ENCODE measurements around the gene MIA2.

Gene MIA2

GRCh38 chr14:39419272-39419671 lies 185.6 kb downstream of the MIA2 start:
- no peak for DNase-seq (ENCODE audit: low read depth)
- TF ChIP-seq, protein P1, sequence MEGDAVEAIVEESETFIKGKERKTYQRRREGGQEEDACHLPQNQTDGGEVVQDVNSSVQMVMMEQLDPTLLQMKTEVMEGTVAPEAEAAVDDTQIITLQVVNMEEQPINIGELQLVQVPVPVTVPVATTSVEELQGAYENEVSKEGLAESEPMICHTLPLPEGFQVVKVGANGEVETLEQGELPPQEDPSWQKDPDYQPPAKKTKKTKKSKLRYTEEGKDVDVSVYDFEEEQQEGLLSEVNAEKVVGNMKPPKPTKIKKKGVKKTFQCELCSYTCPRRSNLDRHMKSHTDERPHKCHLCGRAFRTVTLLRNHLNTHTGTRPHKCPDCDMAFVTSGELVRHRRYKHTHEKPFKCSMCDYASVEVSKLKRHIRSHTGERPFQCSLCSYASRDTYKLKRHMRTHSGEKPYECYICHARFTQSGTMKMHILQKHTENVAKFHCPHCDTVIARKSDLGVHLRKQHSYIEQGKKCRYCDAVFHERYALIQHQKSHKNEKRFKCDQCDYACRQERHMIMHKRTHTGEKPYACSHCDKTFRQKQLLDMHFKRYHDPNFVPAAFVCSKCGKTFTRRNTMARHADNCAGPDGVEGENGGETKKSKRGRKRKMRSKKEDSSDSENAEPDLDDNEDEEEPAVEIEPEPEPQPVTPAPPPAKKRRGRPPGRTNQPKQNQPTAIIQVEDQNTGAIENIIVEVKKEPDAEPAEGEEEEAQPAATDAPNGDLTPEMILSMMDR (conservative IDR thresholded peaks at IDR 0.05; ENCODE audit: low read depth, low read length) = peak; percentile 16
- no peak overlapping the region for H3K4me3 ChIP-seq (ENCODE audit: low read length)

DNA sequence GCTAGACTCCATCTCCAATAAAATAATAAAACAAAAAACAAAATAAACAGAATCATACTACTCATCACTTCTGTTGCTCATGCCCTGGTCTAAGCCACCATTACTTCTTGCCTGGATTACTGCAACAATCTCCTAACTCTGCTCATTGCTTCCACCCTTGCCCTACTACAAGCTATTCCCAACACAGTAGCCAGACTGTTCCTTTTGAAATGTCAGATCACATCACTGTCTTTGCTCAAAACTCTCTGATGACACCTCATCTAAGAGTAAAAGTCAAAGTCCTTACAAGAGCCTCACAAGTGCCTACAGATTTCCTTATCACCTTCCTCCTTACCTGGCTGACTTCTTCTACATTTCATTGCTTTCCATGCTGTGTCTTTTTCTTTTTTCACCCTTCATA lies 188.5 kb downstream of the MIA2 start:
- DNase-seq (ENCODE audit: low read depth) = no peak
- TF ChIP-seq, protein P1 (conservative IDR thresholded peaks at IDR 0.05; ENCODE audit: low read depth, low read length) = no peak
- H3K4me3 ChIP-seq (ENCODE audit: low read length) = no peak overlapping the region

GRCh38 chr14:39423793-39424192 lies 190.1 kb downstream of the MIA2 start:
- TF ChIP-seq, protein P1 (conservative IDR thresholded peaks at IDR 0.05; ENCODE audit: low read depth, low read length) = no peak
- DNase-seq (ENCODE audit: low read depth) = no peak
- H3K4me3 ChIP-seq (ENCODE audit: low read length) = no peak overlapping the region

GRCh38 chr14:39425947-39426346 lies 192.2 kb downstream of the MIA2 start:
- DNase-seq (ENCODE audit: low read depth) = no peak
- H3K4me3 ChIP-seq (ENCODE audit: low read length) = no peak overlapping the region
- TF ChIP-seq, protein P1 (conservative IDR thresholded peaks at IDR 0.05; ENCODE audit: low read depth, low read length) = no peak

DNA sequence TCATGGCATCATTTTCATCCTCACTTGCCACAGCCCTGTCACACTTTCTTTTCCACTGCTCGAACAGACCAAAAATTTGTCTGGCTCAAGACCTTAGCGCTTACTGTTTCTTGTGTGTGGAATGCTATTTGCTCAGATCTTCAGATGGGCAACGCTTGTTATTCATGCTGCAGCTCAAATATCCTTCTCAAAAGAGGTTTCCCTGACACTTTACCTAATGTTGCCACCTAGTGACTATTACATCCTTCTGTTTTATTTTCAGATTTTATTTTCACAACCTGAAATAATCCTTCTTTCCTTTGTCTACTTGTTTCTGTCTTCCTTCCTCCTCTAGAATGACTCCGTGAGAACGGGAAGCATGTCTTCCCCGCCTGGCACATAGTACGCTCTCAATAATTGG lies 192.9 kb downstream of the MIA2 start:
- TF ChIP-seq, protein P1 (conservative IDR thresholded peaks at IDR 0.05; ENCODE audit: low read depth, low read length) = peak; percentile 27
- no peak for DNase-seq (ENCODE audit: low read depth)
- no peak overlapping the region for H3K4me3 ChIP-seq (ENCODE audit: low read length)

- DNase-seq (ENCODE audit: low read depth) = no peak
- TF ChIP-seq, protein P1 (conservative IDR thresholded peaks at IDR 0.05; ENCODE audit: low read depth, low read length) = no peak
These were observed 194.4 kb downstream of the MIA2 start for GRCh38 chr14:39428118-39428517.

DNA sequence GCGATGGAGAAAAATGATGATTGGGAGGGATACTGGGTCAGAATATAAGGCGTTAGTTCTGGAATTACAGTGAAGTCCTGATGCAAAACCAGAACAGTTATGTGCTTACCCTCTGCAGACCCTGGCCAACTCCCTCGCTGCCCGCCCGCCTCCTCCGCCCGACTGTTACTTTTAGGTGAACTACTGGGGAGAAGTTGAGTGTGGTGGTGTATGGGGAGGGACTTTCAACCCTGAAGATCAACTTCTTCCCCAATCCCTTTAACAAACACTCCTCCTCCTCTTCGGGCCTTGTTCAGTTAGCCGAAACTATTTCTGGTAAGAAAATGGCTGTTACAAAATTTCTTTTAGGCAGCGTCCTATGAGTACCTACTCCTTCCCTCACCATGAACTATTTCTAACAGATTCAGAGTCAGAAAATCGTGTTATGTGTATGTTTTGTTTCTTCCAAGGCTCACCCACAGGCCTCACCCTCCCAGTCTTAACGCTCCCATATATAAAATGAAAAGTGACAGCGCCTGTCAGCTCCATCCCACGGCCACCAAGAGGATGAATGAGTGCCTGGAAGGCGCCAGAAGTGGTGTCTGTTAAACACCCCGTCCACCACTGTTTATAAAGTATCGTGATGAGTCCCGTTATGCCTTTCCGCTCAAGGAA lies 197.2 kb downstream of the MIA2 start:
- DNase-seq (ENCODE audit: low read depth) = no peak
- TF ChIP-seq, protein P1 (conservative IDR thresholded peaks at IDR 0.05; ENCODE audit: low read depth, low read length) = no peak

More at GRCh38 chr14:39428118-39428517, 194.4 kb downstream of the MIA2 start:
- H3K4me3 ChIP-seq (ENCODE audit: low read length) = no peak overlapping the region

More for the DNA sequence above, 197.2 kb downstream of the MIA2 start:
- peak overlapping the region; percentile 88 for H3K4me3 ChIP-seq (ENCODE audit: low read length)

All from retinal pigment epithelial cell (primary cell).